HepG2 (cell line): Measurements from ENCODE around the gene SBK2. TPM values are rescaled to one million over a fixed set of nuclear protein-coding genes. Genes with fewer than 3 reads are reported as not detected.

Source experiments
- ADNP ChIP-seq: sonication (generic); formaldehyde crosslinking; IDR thresholded peaks from 2 replicates; pipeline ENCODE4 v1.4.0; 2020; ENCODE audit warnings: missing genetic modification reagents
- AGO2 ChIP-seq: fragments of 200-400 bp; formaldehyde crosslinking; optimal IDR thresholded peaks from 2 replicates; pipeline ENCODE3; 2017; ENCODE audit warnings: mild to moderate bottlenecking, low read depth, low read length, moderate library complexity
- ATM ChIP-seq: fragments of 450-650 bp; IDR thresholded peaks from 2 replicates; pipeline ENCODE4 v1.7.1; 2017; ENCODE audit warnings: mild to moderate bottlenecking, borderline replicate concordance
- DMAP1 ChIP-seq: IDR thresholded peaks from 2 replicates; pipeline ENCODE4 v1.6.1; 2016
- DNMT1 ChIP-seq: sonication (generic); formaldehyde crosslinking; IDR thresholded peaks from 2 replicates; pipeline ENCODE4 v1.5.1; 2020; ENCODE audit warnings: mild to moderate bottlenecking, missing genetic modification reagents
- FIP1L1 ChIP-seq: fragments of 200-400 bp; formaldehyde crosslinking; IDR thresholded peaks from 2 replicates; pipeline ENCODE4 v1.6.1; 2018; ENCODE audit warnings: low read depth, mild to moderate bottlenecking, low read length, moderate library complexity, borderline replicate concordance; ENCODE audit not compliant: insufficient read depth
- GABPA ChIP-seq, 2 experiments: IDR thresholded peaks; 2 replicates each; pipeline ENCODE4 v1.6.1; 2011 to 2016; ENCODE audit warnings: low read depth in 2 of 2, low read length in 1 of 2, missing biosample characterization in 1 of 2, missing genetic modification characterization in 1 of 2
- HOXA5 ChIP-seq: sonication (generic); formaldehyde crosslinking; IDR thresholded peaks from 2 replicates; pipeline ENCODE4 v1.4.0; 2020; ENCODE audit warnings: missing genetic modification reagents
- KLF13 ChIP-seq: sonication (generic); formaldehyde crosslinking; IDR thresholded peaks from 2 replicates; pipeline ENCODE4 v1.4.0; 2020; ENCODE audit warnings: mild to moderate bottlenecking, missing genetic modification reagents
- RFXANK ChIP-seq: IDR thresholded peaks from 2 replicates; pipeline ENCODE4 v1.6.1; 2016
- RFXAP ChIP-seq: sonication (generic); formaldehyde crosslinking; IDR thresholded peaks from 2 replicates; pipeline ENCODE4 v1.4.0; 2020; ENCODE audit warnings: missing genetic modification reagents, borderline replicate concordance
- RNF2 ChIP-seq: fragments of 450-650 bp; conservative IDR thresholded peaks from 2 replicates; pipeline ENCODE4 v1.6.1; 2016; ENCODE audit warnings: low read depth
- SMC3 ChIP-seq: IDR thresholded peaks from 2 replicates; pipeline ENCODE4 v1.6.1; 2011; ENCODE audit warnings: low read length, improper control_type of control experiment
- TARDBP ChIP-seq: sonication (generic); formaldehyde crosslinking; IDR thresholded peaks from 2 replicates; pipeline ENCODE4 v1.8.0; 2022; ENCODE audit warnings: mild to moderate bottlenecking, missing genetic modification reagents
- XRCC5 ChIP-seq: fragments of 200-400 bp; formaldehyde crosslinking; optimal IDR thresholded peaks from 2 replicates; pipeline ENCODE3; 2017; ENCODE audit warnings: mild to moderate bottlenecking, low read length
- ZNF225 ChIP-seq: sonication (generic); formaldehyde crosslinking; IDR thresholded peaks from 2 replicates; pipeline ENCODE4 v1.4.0; 2020; ENCODE audit warnings: mild to moderate bottlenecking, missing genetic modification reagents
- ZNF256 ChIP-seq: sonication (generic); formaldehyde crosslinking; conservative IDR thresholded peaks from 2 replicates; pipeline ENCODE4 v1.4.0; 2020; ENCODE audit warnings: missing genetic modification reagents
- ZNF274 ChIP-seq: sonication (generic); formaldehyde crosslinking; IDR thresholded peaks from 2 replicates; pipeline ENCODE4 v1.5.1; 2020; ENCODE audit warnings: mild to moderate bottlenecking, missing genetic modification reagents
- ZNF788 ChIP-seq: sonication (generic); formaldehyde crosslinking; IDR thresholded peaks from 2 replicates; pipeline ENCODE4 v1.5.0; 2020; ENCODE audit warnings: mild to moderate bottlenecking, missing genetic modification reagents, borderline replicate concordance
- polyA plus RNA-seq, 8 experiments: library from polyadenylated mRNA; depleted of rRNA in 3 of 8; stranded (reverse) in 7 of 8; unstranded in 1 of 8; fragments of >200 nt; fragmentation: Illumina TruSeq in 4 of 8; extraction: Trizol in 4 of 8; gene quantifications; 2 replicates each; pipeline versions ENCODE4 v1.2.1 to v1.2.3, GENCODE V29; 2011 to 2016; ENCODE audit warnings: low read depth in 4 of 8, missing spikeins in 1 of 8, mixed read lengths in 1 of 8; ENCODE audit not compliant: insufficient read depth in 1 of 8
- total RNA-seq, 5 experiments: library from RNA; depleted of rRNA; stranded (reverse); fragments of >200 nt; fragmentation: Illumina TruSeq; extraction: Trizol; gene quantifications; 2 replicates each; pipeline ENCODE4 v1.2.3, GENCODE V29; 2016; ENCODE audit warnings: low read depth in 1 of 5
- TF ChIP-seq, protein P1 (sequence below): sonication (generic); formaldehyde crosslinking; IDR thresholded peaks from 2 replicates; pipeline ENCODE4 v1.4.0; 2020; ENCODE audit warnings: missing genetic modification reagents, low read depth, mild to moderate bottlenecking, borderline replicate concordance
- TF ChIP-seq, protein P2 (sequence below): sonication (generic); formaldehyde crosslinking; IDR thresholded peaks from 2 replicates; pipeline ENCODE4 v1.5.1; 2020; ENCODE audit warnings: missing genetic modification reagents, mild to moderate bottlenecking, borderline replicate concordance
- TF ChIP-seq, protein P3 (sequence below): sonication (generic); formaldehyde crosslinking; IDR thresholded peaks from 2 replicates; pipeline ENCODE4 v1.4.0; 2020; ENCODE audit warnings: missing genetic modification reagents
- TF ChIP-seq, protein P4 (sequence below): sonication (generic); formaldehyde crosslinking; IDR thresholded peaks from 2 replicates; pipeline ENCODE4 v1.4.0; 2020; ENCODE audit warnings: missing genetic modification reagents, mild to moderate bottlenecking, borderline replicate concordance
- TF ChIP-seq, protein P5 (sequence below): sonication (generic); formaldehyde crosslinking; IDR thresholded peaks from 2 replicates; pipeline ENCODE4 v1.4.0; 2020; ENCODE audit warnings: mild to moderate bottlenecking, missing genetic modification reagents

SBK2 gene
- total and polyA plus RNA-seq, 2 of the 13 experiments (the other 11 are each of a cell fraction or from before 2014, with no cell fraction given), result 0.24 TPM; not detected in 1

DNA sequence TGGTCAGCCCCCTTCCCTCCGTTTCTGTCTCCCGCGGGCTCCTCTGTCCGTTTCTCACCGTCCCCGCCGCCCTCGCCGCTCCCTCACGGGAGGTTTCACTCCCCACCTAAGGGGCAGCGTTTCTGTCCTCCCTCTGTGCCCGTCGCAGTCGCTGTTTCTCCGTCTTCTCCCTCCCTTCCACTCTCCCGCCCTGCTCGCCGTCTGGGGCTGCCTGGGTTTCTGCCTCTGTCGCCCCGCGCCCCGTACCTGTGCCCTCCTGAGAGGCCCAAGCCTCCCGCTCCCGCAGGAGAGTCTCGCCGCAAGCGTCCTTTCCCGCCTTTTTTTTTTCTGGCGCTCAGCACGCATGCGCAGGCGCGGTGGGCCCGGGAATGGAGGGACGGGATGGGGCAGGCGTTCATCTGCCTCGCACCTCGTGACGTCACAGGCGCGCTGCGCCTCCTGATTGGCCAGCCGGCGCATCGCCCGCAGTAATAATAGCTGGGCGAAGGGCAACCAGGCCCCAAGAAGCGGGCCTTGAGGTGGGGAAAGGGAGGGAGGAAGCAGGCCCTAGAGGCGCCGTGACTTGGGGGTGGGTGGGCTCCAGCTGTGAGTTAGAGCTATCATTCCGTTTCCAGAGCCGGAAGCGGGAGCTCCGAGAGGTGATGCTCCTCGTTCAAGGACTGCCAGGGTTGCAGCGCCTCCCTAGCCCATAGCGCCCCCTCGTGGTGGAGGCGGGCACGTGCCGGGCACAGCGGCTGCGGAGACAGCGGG is 33.3 kb downstream of the SBK2 start (continued):
- TF ChIP-seq, protein P1, sequence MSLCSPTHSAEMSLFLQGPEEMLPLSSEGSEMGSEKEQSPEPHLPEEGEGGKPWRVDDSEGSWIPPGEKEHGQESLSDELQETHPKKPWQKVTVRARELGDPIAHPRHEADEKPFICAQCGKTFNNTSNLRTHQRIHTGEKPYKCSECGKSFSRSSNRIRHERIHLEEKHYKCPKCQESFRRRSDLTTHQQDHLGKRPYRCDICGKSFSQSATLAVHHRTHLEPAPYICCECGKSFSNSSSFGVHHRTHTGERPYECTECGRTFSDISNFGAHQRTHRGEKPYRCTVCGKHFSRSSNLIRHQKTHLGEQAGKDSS (CRISPR knock-in tag), result no peak; the same call in 1 of the 2 replicates
- TF ChIP-seq, protein P2, sequence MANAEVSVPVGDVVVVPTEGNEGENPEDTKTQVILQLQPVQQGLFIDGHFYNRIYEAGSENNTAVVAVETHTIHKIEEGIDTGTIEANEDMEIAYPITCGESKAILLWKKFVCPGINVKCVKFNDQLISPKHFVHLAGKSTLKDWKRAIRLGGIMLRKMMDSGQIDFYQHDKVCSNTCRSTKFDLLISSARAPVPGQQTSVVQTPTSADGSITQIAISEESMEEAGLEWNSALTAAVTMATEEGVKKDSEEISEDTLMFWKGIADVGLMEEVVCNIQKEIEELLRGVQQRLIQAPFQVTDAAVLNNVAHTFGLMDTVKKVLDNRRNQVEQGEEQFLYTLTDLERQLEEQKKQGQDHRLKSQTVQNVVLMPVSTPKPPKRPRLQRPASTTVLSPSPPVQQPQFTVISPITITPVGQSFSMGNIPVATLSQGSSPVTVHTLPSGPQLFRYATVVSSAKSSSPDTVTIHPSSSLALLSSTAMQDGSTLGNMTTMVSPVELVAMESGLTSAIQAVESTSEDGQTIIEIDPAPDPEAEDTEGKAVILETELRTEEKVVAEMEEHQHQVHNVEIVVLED (CRISPR knock-in tag), result peak; percentile 34; the same call in 1 of the 2 replicates
- peak; percentile 70; the same call in 1 of the 2 replicates for TF ChIP-seq RNF2
- peak; percentile 36; the same call in 1 of the 2 replicates for TF ChIP-seq SMC3
- TF ChIP-seq RFXAP (CRISPR knock-in tag), result peak; percentile 100
- TF ChIP-seq, protein P3, sequence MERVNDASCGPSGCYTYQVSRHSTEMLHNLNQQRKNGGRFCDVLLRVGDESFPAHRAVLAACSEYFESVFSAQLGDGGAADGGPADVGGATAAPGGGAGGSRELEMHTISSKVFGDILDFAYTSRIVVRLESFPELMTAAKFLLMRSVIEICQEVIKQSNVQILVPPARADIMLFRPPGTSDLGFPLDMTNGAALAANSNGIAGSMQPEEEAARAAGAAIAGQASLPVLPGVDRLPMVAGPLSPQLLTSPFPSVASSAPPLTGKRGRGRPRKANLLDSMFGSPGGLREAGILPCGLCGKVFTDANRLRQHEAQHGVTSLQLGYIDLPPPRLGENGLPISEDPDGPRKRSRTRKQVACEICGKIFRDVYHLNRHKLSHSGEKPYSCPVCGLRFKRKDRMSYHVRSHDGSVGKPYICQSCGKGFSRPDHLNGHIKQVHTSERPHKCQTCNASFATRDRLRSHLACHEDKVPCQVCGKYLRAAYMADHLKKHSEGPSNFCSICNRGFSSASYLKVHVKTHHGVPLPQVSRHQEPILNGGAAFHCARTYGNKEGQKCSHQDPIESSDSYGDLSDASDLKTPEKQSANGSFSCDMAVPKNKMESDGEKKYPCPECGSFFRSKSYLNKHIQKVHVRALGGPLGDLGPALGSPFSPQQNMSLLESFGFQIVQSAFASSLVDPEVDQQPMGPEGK (CRISPR knock-in tag), result peak; percentile 72
- TF ChIP-seq GABPA (IDR thresholded peaks at IDR 0.05; ENCODE audit: low read depth, low read length), result no peak
- peak; percentile 37; the same call in 1 of the 2 replicates for TF ChIP-seq GABPA (CRISPR knock-in tag; IDR thresholded peaks at IDR 0.05; ENCODE audit: low read depth)
- TF ChIP-seq ATM, result no peak
- peak; percentile 99 for TF ChIP-seq RFXANK (CRISPR knock-in tag)
- TF ChIP-seq DNMT1, result peak; percentile 87; the same call in 1 of the 2 replicates
- TF ChIP-seq KLF13 (CRISPR knock-in tag), result 0 out of 2 replicates have a peak, but pooled peaks have one; percentile 14
- peak; percentile 35; the same call in 1 of the 2 replicates for TF ChIP-seq TARDBP (CRISPR knock-in tag)
- TF ChIP-seq ZNF788 (CRISPR knock-in tag), result peak; percentile 81; the same call in 1 of the 2 replicates
- TF ChIP-seq HOXA5, result 0 out of 2 replicates have a peak, but pooled peaks have one; percentile 40
- no peak for TF ChIP-seq FIP1L1
- TF ChIP-seq XRCC5, result peak; percentile 47
- no peak for TF ChIP-seq ADNP (CRISPR knock-in tag)
- no peak for TF ChIP-seq AGO2
- 0 out of 2 replicates have a peak, but pooled peaks have one; percentile 76 for TF ChIP-seq ZNF274
- 0 out of 2 replicates have a peak, but pooled peaks have one; percentile 21 for TF ChIP-seq DMAP1 (CRISPR knock-in tag)
- no peak for TF ChIP-seq ZNF256 (CRISPR knock-in tag)
- TF ChIP-seq, protein P4, sequence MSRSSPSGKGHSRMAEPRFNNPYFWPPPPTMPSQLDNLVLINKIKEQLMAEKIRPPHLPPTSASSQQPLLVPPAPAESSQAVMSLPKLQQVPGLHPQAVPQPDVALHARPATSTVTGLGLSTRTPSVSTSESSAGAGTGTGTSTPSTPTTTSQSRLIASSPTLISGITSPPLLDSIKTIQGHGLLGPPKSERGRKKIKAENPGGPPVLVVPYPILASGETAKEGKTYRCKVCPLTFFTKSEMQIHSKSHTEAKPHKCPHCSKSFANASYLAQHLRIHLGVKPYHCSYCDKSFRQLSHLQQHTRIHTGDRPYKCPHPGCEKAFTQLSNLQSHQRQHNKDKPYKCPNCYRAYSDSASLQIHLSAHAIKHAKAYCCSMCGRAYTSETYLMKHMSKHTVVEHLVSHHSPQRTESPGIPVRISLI (CRISPR knock-in tag), result peak; percentile 57; the same call in 1 of the 2 replicates
- TF ChIP-seq ZNF225, result 0 out of 2 replicates have a peak, but pooled peaks have one; percentile 78
- TF ChIP-seq, protein P5, sequence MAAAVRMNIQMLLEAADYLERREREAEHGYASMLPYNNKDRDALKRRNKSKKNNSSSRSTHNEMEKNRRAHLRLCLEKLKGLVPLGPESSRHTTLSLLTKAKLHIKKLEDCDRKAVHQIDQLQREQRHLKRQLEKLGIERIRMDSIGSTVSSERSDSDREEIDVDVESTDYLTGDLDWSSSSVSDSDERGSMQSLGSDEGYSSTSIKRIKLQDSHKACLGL, result no peak
